Ishikawa (cell line): ENCODE measurements around the gene CIBAR2.

Experiments
- CEBPB ChIP-seq: IDR thresholded peaks from 2 replicates; pipeline ENCODE4 v1.6.1; 2012
- CREB1 ChIP-seq: IDR thresholded peaks from 2 replicates; pipeline ENCODE4 v1.6.1; 2012; ENCODE audit warnings: low read depth
- EGR1 ChIP-seq: IDR thresholded peaks from 2 replicates; pipeline ENCODE4 v1.6.1; 2012
- EP300 ChIP-seq: IDR thresholded peaks from 2 replicates; pipeline ENCODE4 v1.6.1; 2012; ENCODE audit warnings: borderline replicate concordance
- FOXM1 ChIP-seq: IDR thresholded peaks from 2 replicates; pipeline ENCODE4 v1.6.1; 2012; ENCODE audit warnings: low read depth, borderline replicate concordance
- MAX ChIP-seq: IDR thresholded peaks from 2 replicates; pipeline ENCODE4 v1.6.1; 2012
- NFIC ChIP-seq: IDR thresholded peaks from 2 replicates; pipeline ENCODE4 v1.6.1; 2012
- RAD21 ChIP-seq: IDR thresholded peaks from 2 replicates; pipeline ENCODE4 v1.6.1; 2012; ENCODE audit warnings: low read depth
- REST ChIP-seq: IDR thresholded peaks from 2 replicates; pipeline ENCODE4 v1.6.1; 2012; ENCODE audit warnings: low read depth, mild to moderate bottlenecking
- TAF1 ChIP-seq: IDR thresholded peaks from 2 replicates; pipeline ENCODE4 v1.6.1; 2012; ENCODE audit warnings: low read depth, mild to moderate bottlenecking
- TCF12 ChIP-seq: IDR thresholded peaks from 2 replicates; pipeline ENCODE4 v1.6.1; 2012; ENCODE audit warnings: low read depth
- TEAD4 ChIP-seq: IDR thresholded peaks from 2 replicates; pipeline ENCODE4 v1.6.1; 2012
- USF1 ChIP-seq: IDR thresholded peaks from 2 replicates; pipeline ENCODE4 v1.6.1; 2012
- YY1 ChIP-seq: IDR thresholded peaks from 2 replicates; pipeline ENCODE4 v1.6.1; 2012; ENCODE audit warnings: low read depth
- ZBTB7A ChIP-seq: IDR thresholded peaks from 2 replicates; pipeline ENCODE4 v1.6.1; 2012; ENCODE audit warnings: low read depth

The CIBAR2 gene

GRCh38 chr16:85133290-85133599 is 21.0 kb upstream of the CIBAR2 start:
- TF ChIP-seq CEBPB, result no peak
- no peak for TF ChIP-seq CREB1
- TF ChIP-seq FOXM1, result no peak
- TF ChIP-seq TCF12, result no peak
- TF ChIP-seq TEAD4, result no peak
- TF ChIP-seq USF1, result no peak
- TF ChIP-seq MAX, result no peak

GRCh38 chr16:85132456-85133289 is 20.4 kb upstream of the CIBAR2 start:
- TF ChIP-seq CEBPB (no peak), NFIC (no peak), TAF1 (no peak), FOXM1 (no peak), USF1 (no peak), MAX (no peak), YY1 (no peak), TEAD4 (no peak)

GRCh38 chr16:85130705-85131028 is 18.4 kb upstream of the CIBAR2 start:
- TF ChIP-seq RAD21 (no peak), EP300 (no peak), MAX (no peak), ZBTB7A (no peak), REST (no peak), YY1 (no peak), FOXM1 (no peak), NFIC (no peak), TCF12 (no peak), TAF1 (no peak), EGR1 (no peak), USF1 (no peak), CEBPB (no peak), CREB1 (no peak), TEAD4 (no peak)

GRCh38 chr16:85129876-85130704 is 17.8 kb upstream of the CIBAR2 start:
- TF ChIP-seq REST, result no peak
- TF ChIP-seq USF1, result no peak
- TF ChIP-seq FOXM1, result no peak
- no peak for TF ChIP-seq RAD21
- TF ChIP-seq CREB1, result no peak
